KMS-11 (cell line): ENCODE data around the gene ADGRV1.

Source experiments
- H2AFZ ChIP-seq: fragments of 200-600 bp; sonication (generic); 2 replicates; pipeline ENCODE4 v1.6.1; 2016; ENCODE audit warnings: antibody characterized with exemption, mixed run types, low read depth
- H3K27ac ChIP-seq: fragments of 200-600 bp; sonication (generic); 2 replicates; pipeline ENCODE4 v1.6.1; 2016; ENCODE audit warnings: mild to moderate bottlenecking, mixed run types
- H3K27me3 ChIP-seq: fragments of 200-600 bp; sonication (generic); 2 replicates; pipeline ENCODE4 v1.6.1; 2017; ENCODE audit warnings: mild to moderate bottlenecking, low read depth, mixed run types, moderate library complexity; ENCODE audit not compliant: insufficient read depth
- H3K36me3 ChIP-seq: fragments of 200-600 bp; sonication (generic); 2 replicates; pipeline ENCODE4 v1.6.1; 2017; ENCODE audit warnings: mild to moderate bottlenecking, mixed run types; ENCODE audit not compliant: insufficient read depth
- H3K4me1 ChIP-seq: fragments of 200-600 bp; sonication (generic); 2 replicates; pipeline ENCODE4 v1.6.1; 2016; ENCODE audit warnings: mild to moderate bottlenecking, low read depth, mixed run types; ENCODE audit not compliant: poor library complexity, severe bottlenecking
- H3K4me2 ChIP-seq: fragments of 200-600 bp; sonication (generic); 2 replicates; pipeline ENCODE4 v1.7.0; 2016; ENCODE audit warnings: mild to moderate bottlenecking, mixed run types
- H3K4me3 ChIP-seq: fragments of 200-600 bp; sonication (generic); IDR thresholded peaks from 2 replicates; pipeline ENCODE4 v1.6.1; 2017; ENCODE audit warnings: low read depth, low read length, mixed read lengths; ENCODE audit not compliant: insufficient read depth
- H3K79me2 ChIP-seq: fragments of 200-600 bp; sonication (generic); 2 replicates; pipeline ENCODE4 v1.6.1; 2016; ENCODE audit warnings: low read depth, mixed run types; ENCODE audit not compliant: insufficient read depth
- H3K9ac ChIP-seq: fragments of 200-600 bp; sonication (generic); 2 replicates; pipeline ENCODE4 v1.6.1; 2016; ENCODE audit warnings: mild to moderate bottlenecking, mixed run types
- H4K20me1 ChIP-seq: fragments of 200-600 bp; sonication (generic); 2 replicates; pipeline ENCODE4 v1.6.1; 2016; ENCODE audit warnings: mild to moderate bottlenecking, mixed run types; ENCODE audit not compliant: insufficient read depth
- TF ChIP-seq, protein P1 (sequence below): fragments of 200-600 bp; sonication (generic); conservative IDR thresholded peaks from 2 replicates; pipeline ENCODE4 v1.6.1; 2017; ENCODE audit warnings: low read depth, mild to moderate bottlenecking, antibody characterized with exemption, low read length, moderate library complexity, mixed read lengths

Gene ADGRV1

GRCh38 chr5:91076138-91076537 lies 517.5 kb downstream of the ADGRV1 start:
- H3K4me3 ChIP-seq, result no peak overlapping the region
- TF ChIP-seq, protein P1, sequence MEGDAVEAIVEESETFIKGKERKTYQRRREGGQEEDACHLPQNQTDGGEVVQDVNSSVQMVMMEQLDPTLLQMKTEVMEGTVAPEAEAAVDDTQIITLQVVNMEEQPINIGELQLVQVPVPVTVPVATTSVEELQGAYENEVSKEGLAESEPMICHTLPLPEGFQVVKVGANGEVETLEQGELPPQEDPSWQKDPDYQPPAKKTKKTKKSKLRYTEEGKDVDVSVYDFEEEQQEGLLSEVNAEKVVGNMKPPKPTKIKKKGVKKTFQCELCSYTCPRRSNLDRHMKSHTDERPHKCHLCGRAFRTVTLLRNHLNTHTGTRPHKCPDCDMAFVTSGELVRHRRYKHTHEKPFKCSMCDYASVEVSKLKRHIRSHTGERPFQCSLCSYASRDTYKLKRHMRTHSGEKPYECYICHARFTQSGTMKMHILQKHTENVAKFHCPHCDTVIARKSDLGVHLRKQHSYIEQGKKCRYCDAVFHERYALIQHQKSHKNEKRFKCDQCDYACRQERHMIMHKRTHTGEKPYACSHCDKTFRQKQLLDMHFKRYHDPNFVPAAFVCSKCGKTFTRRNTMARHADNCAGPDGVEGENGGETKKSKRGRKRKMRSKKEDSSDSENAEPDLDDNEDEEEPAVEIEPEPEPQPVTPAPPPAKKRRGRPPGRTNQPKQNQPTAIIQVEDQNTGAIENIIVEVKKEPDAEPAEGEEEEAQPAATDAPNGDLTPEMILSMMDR, result no peak
- no peaks in the 10 kb centered on the region for H3K79me2 ChIP-seq
- H3K36me3 ChIP-seq, result no peaks in the 10 kb centered on the region
- no peaks in the 10 kb centered on the region for H4K20me1 ChIP-seq
- H3K27ac ChIP-seq, result no peak overlapping the region
- H3K4me1 ChIP-seq, result no peaks in the 10 kb centered on the region
- no peaks in the 10 kb centered on the region for H3K27me3 ChIP-seq
- no peak overlapping the region for H3K4me2 ChIP-seq
- no peak overlapping the region for H2AFZ ChIP-seq
- no peak overlapping the region for H3K9ac ChIP-seq

GRCh38 chr5:91077623-91078022 lies 519.0 kb downstream of the ADGRV1 start:
- Histone ChIP-seq H3K9ac (no peak overlapping the region), H3K36me3 (no peaks in the 10 kb centered on the region), H3K79me2 (no peaks in the 10 kb centered on the region), H3K4me2 (no peak overlapping the region), H3K4me3 (no peak overlapping the region), H4K20me1 (no peaks in the 10 kb centered on the region), H3K4me1 (no peaks in the 10 kb centered on the region), H2AFZ (no peak overlapping the region), H3K27me3 (no peaks in the 10 kb centered on the region), H3K27ac (no peak overlapping the region)
- TF ChIP-seq, protein P1, result no peak

GRCh38 chr5:91079037-91079436 lies 520.4 kb downstream of the ADGRV1 start:
- H2AFZ ChIP-seq, result no peak overlapping the region

DNA sequence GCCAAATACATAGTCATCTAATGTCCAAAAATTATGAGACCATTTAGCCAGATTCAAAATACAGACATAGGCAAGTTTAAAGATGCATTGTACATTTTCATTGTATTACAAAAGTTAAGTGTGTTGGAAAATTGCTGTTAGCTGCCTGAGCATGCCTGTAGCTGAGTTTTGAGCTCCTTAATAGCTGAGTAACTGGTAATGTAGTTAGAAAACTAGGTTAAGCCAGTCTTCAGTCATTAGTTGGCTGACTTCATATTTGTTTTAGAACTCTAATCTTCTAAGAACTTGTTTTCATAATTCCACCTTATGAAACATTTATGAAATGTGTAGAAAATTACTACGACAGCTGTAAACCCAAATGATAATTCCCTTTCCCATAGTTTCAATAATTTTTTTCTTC lies 531.2 kb downstream of the ADGRV1 start:
- peaks cover 4% of the 10 kb centered on the region for H3K4me1 ChIP-seq
- TF ChIP-seq, protein P1, result no peak
- no peaks in the 10 kb centered on the region for H3K79me2 ChIP-seq
- no peak overlapping the region for H3K27ac ChIP-seq
- no peaks in the 10 kb centered on the region for H3K36me3 ChIP-seq
- H4K20me1 ChIP-seq, result no peaks in the 10 kb centered on the region
- no peak overlapping the region for H3K9ac ChIP-seq
- H3K4me3 ChIP-seq, result no peak overlapping the region
- no peaks in the 10 kb centered on the region for H3K27me3 ChIP-seq
- no peak overlapping the region for H2AFZ ChIP-seq
- H3K4me2 ChIP-seq, result no peak overlapping the region

More at GRCh38 chr5:91079037-91079436, 520.4 kb downstream of the ADGRV1 start:
- no peaks in the 10 kb centered on the region for H3K4me1 ChIP-seq
- no peak overlapping the region for H3K4me2 ChIP-seq
- H3K4me3 ChIP-seq, result no peak overlapping the region
- H4K20me1 ChIP-seq, result no peaks in the 10 kb centered on the region
- H3K9ac ChIP-seq, result no peak overlapping the region
- no peak overlapping the region for H3K27ac ChIP-seq
- no peaks in the 10 kb centered on the region for H3K36me3 ChIP-seq
- H3K79me2 ChIP-seq, result no peaks in the 10 kb centered on the region
- H3K27me3 ChIP-seq, result no peaks in the 10 kb centered on the region
- TF ChIP-seq, protein P1, result no peak

- Histone ChIP-seq H3K4me2 (no peak overlapping the region), H3K4me1 (peaks cover 4% of the 10 kb centered on the region), H3K36me3 (no peaks in the 10 kb centered on the region), H4K20me1 (no peaks in the 10 kb centered on the region), H2AFZ (no peak overlapping the region), H3K27me3 (no peaks in the 10 kb centered on the region), H3K9ac (no peak overlapping the region), H3K79me2 (no peaks in the 10 kb centered on the region), H3K4me3 (no peak overlapping the region), H3K27ac (no peak overlapping the region)
- TF ChIP-seq, protein P1, result no peak
Observed at GRCh38 chr5:91090995-91091394, 532.4 kb downstream of the ADGRV1 start.
